HCT116 (cell line): ENCODE measurements around the gene PPP1R14B.

Experiments
- ATF3 ChIP-seq: IDR thresholded peaks from 2 replicates; pipeline ENCODE4 v1.6.1; 2012
- CBX3 ChIP-seq: IDR thresholded peaks from 2 replicates; pipeline ENCODE4 v1.6.1; 2012; ENCODE audit warnings: low read depth
- CEBPB ChIP-seq: IDR thresholded peaks from 2 replicates; pipeline ENCODE4 v1.6.1; 2012; ENCODE audit warnings: low read depth
- EZH2 ChIP-seq: fragments of 200-600 bp; sonication (generic); IDR thresholded peaks from 2 replicates; pipeline ENCODE4 v1.6.1; 2017; ENCODE audit warnings: antibody characterized with exemption, mixed run types
- EZH2phosphoT487 ChIP-seq: fragments of 200-600 bp; IDR thresholded peaks from 2 replicates; pipeline ENCODE4 v1.6.1; 2018; ENCODE audit warnings: antibody characterized with exemption, borderline replicate concordance
- POLR2A ChIP-seq: IDR thresholded peaks from 2 replicates; pipeline ENCODE4 v1.7.0; 2011; ENCODE audit warnings: borderline replicate concordance; ENCODE audit not compliant: insufficient read depth, insufficient read length; ENCODE audit errors: extremely low read depth
- POLR2AphosphoS5 ChIP-seq: IDR thresholded peaks from 2 replicates; pipeline ENCODE4 v1.6.1; 2011; ENCODE audit warnings: mild to moderate bottlenecking, low read depth, low read length, moderate library complexity
- TF ChIP-seq, protein P1 (sequence below), 3 experiments: fragments of 200-600 bp in 1 of 3; sonication (generic) in 1 of 3; IDR thresholded peaks in 2 of 3; conservative IDR thresholded peaks in 1 of 3; 2 replicates each; pipeline ENCODE4 v1.5.1; 2012 to 2017; ENCODE audit warnings: low read depth in 2 of 3, low read length in 2 of 3, antibody characterized with exemption in 1 of 3, borderline replicate concordance in 1 of 3, control low read depth in 1 of 3, mild to moderate bottlenecking in 1 of 3, mixed read lengths in 1 of 3, mixed run types in 1 of 3, moderate library complexity in 1 of 3; ENCODE audit not compliant: insufficient read depth in 1 of 3
- TF ChIP-seq, protein P2 (sequence below): IDR thresholded peaks from 2 replicates; pipeline ENCODE4 v1.6.1; 2012; ENCODE audit warnings: low read depth
- TF ChIP-seq, protein P3 (sequence below): IDR thresholded peaks from 2 replicates; pipeline ENCODE4 v1.6.1; 2011; ENCODE audit warnings: mild to moderate bottlenecking, low read length, moderate library complexity; ENCODE audit not compliant: insufficient replicate concordance; ENCODE audit errors: extremely low read depth

- no peak for TF ChIP-seq POLR2A
- TF ChIP-seq ATF3 = no peak
- no peak for TF ChIP-seq POLR2AphosphoS5
- TF ChIP-seq EZH2 = no peak
- TF ChIP-seq, protein P1, sequence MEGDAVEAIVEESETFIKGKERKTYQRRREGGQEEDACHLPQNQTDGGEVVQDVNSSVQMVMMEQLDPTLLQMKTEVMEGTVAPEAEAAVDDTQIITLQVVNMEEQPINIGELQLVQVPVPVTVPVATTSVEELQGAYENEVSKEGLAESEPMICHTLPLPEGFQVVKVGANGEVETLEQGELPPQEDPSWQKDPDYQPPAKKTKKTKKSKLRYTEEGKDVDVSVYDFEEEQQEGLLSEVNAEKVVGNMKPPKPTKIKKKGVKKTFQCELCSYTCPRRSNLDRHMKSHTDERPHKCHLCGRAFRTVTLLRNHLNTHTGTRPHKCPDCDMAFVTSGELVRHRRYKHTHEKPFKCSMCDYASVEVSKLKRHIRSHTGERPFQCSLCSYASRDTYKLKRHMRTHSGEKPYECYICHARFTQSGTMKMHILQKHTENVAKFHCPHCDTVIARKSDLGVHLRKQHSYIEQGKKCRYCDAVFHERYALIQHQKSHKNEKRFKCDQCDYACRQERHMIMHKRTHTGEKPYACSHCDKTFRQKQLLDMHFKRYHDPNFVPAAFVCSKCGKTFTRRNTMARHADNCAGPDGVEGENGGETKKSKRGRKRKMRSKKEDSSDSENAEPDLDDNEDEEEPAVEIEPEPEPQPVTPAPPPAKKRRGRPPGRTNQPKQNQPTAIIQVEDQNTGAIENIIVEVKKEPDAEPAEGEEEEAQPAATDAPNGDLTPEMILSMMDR (IDR thresholded peaks at IDR 0.05 in 2 of 3, conservative IDR thresholded peaks at IDR 0.05 in 1 of 3; ENCODE audit: borderline replicate concordance in 1 of 3, insufficient read depth in 1 of 3, low read depth in 2 of 3, low read length in 2 of 3) = no peak
- TF ChIP-seq, protein P2, sequence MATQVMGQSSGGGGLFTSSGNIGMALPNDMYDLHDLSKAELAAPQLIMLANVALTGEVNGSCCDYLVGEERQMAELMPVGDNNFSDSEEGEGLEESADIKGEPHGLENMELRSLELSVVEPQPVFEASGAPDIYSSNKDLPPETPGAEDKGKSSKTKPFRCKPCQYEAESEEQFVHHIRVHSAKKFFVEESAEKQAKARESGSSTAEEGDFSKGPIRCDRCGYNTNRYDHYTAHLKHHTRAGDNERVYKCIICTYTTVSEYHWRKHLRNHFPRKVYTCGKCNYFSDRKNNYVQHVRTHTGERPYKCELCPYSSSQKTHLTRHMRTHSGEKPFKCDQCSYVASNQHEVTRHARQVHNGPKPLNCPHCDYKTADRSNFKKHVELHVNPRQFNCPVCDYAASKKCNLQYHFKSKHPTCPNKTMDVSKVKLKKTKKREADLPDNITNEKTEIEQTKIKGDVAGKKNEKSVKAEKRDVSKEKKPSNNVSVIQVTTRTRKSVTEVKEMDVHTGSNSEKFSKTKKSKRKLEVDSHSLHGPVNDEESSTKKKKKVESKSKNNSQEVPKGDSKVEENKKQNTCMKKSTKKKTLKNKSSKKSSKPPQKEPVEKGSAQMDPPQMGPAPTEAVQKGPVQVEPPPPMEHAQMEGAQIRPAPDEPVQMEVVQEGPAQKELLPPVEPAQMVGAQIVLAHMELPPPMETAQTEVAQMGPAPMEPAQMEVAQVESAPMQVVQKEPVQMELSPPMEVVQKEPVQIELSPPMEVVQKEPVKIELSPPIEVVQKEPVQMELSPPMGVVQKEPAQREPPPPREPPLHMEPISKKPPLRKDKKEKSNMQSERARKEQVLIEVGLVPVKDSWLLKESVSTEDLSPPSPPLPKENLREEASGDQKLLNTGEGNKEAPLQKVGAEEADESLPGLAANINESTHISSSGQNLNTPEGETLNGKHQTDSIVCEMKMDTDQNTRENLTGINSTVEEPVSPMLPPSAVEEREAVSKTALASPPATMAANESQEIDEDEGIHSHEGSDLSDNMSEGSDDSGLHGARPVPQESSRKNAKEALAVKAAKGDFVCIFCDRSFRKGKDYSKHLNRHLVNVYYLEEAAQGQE = no peak
- TF ChIP-seq CBX3 = no peak
- TF ChIP-seq EZH2phosphoT487 = no peak
- TF ChIP-seq CEBPB = no peak
- TF ChIP-seq, protein P3, sequence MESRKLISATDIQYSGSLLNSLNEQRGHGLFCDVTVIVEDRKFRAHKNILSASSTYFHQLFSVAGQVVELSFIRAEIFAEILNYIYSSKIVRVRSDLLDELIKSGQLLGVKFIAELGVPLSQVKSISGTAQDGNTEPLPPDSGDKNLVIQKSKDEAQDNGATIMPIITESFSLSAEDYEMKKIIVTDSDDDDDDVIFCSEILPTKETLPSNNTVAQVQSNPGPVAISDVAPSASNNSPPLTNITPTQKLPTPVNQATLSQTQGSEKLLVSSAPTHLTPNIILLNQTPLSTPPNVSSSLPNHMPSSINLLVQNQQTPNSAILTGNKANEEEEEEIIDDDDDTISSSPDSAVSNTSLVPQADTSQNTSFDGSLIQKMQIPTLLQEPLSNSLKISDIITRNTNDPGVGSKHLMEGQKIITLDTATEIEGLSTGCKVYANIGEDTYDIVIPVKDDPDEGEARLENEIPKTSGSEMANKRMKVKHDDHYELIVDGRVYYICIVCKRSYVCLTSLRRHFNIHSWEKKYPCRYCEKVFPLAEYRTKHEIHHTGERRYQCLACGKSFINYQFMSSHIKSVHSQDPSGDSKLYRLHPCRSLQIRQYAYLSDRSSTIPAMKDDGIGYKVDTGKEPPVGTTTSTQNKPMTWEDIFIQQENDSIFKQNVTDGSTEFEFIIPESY = no peak
Observed at GRCh38 chr11:64237484-64237951, 9.2 kb downstream of the PPP1R14B start.
